Right lobe of liver (tissue), 4 donors: ENCODE data around the gene BPGM.

ENCODE experiments used
- CTCF ChIP-seq, 4 donors: fragments of 200-600 bp in 3 of 4; fragments of 450-650 bp in 1 of 4; IDR thresholded peaks; one replicate each; pipeline versions ENCODE4 v1.5.1 to v1.8.0; 2016 to 2022; ENCODE audit warnings: antibody characterized with exemption in 4 of 4, mild to moderate bottlenecking in 2 of 4
- POLR2A ChIP-seq: fragments of 450-650 bp; IDR thresholded peaks from one replicate; pipeline ENCODE4 v1.6.1; 2017; ENCODE audit warnings: antibody characterized with exemption, mild to moderate bottlenecking
- donor health status: DM: no; HTN: no; CAD: no.
- donor health status: DM: no; HTN: no; CAD: no.
- donor health status: DM: no; HTN: yes; CAD: no.

GRCh38 chr7:134709197-134709596, 62.5 kb downstream of the BPGM start:
- no peak for TF ChIP-seq CTCF (IDR thresholded peaks at IDR 0.05)
- no peak for TF ChIP-seq POLR2A
